K562 (cell line): ENCODE data around the gene MADD. TPM values are rescaled to one million over a fixed set of nuclear protein-coding genes. Genes with fewer than 3 reads are reported as not detected.

Source experiments
- CREM ChIP-seq: IDR thresholded peaks from 2 replicates; pipeline ENCODE4 v1.6.1; 2014; ENCODE audit warnings: antibody characterized with exemption, low read depth
- CTBP1 ChIP-seq: fragments of 450-650 bp; IDR thresholded peaks from 2 replicates; pipeline ENCODE4 v1.6.1; 2016; ENCODE audit warnings: borderline replicate concordance
- E2F8 ChIP-seq: fragments of 450-650 bp; IDR thresholded peaks from 2 replicates; pipeline ENCODE4 v1.7.1; 2018; ENCODE audit warnings: mild to moderate bottlenecking, low read depth; ENCODE audit not compliant: partially characterized antibody
- EGR1 ChIP-seq: fragments of 450-650 bp; conservative IDR thresholded peaks from 2 replicates; pipeline ENCODE4 v1.6.1; 2017; ENCODE audit warnings: mild to moderate bottlenecking
- KAT7 ChIP-seq: sonication (generic); formaldehyde crosslinking; IDR thresholded peaks from 2 replicates; pipeline ENCODE4 v1.8.0; 2022; ENCODE audit warnings: missing genetic modification reagents, mild to moderate bottlenecking, borderline replicate concordance
- MEF2D ChIP-seq: conservative IDR thresholded peaks from 2 replicates; pipeline ENCODE4 v1.6.1; 2016; ENCODE audit warnings: low read depth, missing genetic modification characterization, missing compliant biosample characterization
- MYNN ChIP-seq, 2 experiments: sonication (generic); formaldehyde crosslinking in 1 of 2; IDR thresholded peaks; 2 replicates each; pipeline versions ENCODE4 v1.5.0 to v1.6.1; 2016 to 2020; ENCODE audit warnings: antibody characterized with exemption in 1 of 2, missing genetic modification reagents in 1 of 2
- NFE2 ChIP-seq: IDR thresholded peaks from 2 replicates; pipeline ENCODE4 v1.6.1; 2014; ENCODE audit warnings: antibody characterized with exemption, low read depth
- POLR2A ChIP-seq: fragments of 450-650 bp; conservative IDR thresholded peaks from 2 replicates; pipeline ENCODE4 v1.6.1; 2016
- TEAD4 ChIP-seq, 2 experiments: sonication (generic) in 1 of 2; formaldehyde crosslinking in 1 of 2; IDR thresholded peaks; 2 replicates each; pipeline versions ENCODE4 v1.6.1 to v1.8.0; 2012 to 2022; ENCODE audit warnings: borderline replicate concordance in 1 of 2, inconsistent platforms in 1 of 2, low read length in 1 of 2, mild to moderate bottlenecking in 1 of 2, missing genetic modification reagents in 1 of 2
- ZBED1 ChIP-seq: IDR thresholded peaks from 2 replicates; pipeline ENCODE4 v1.6.1; 2014
- ZBTB7A ChIP-seq: IDR thresholded peaks from 2 replicates; pipeline ENCODE4 v1.6.1; 2011; ENCODE audit warnings: low read depth, mild to moderate bottlenecking, low read length, moderate library complexity, borderline replicate concordance; ENCODE audit not compliant: control insufficient read depth
- polyA plus RNA-seq, 8 experiments: library from polyadenylated mRNA; depleted of rRNA in 4 of 8; stranded (reverse) in 5 of 8; unstranded in 3 of 8; fragments of >200 nt; fragmentation: Nextera tagmentation in 2 of 8; fragmentation: Illumina TruSeq in 1 of 8; extraction: Ambion mirVana in 2 of 8; extraction: Trizol in 1 of 8; gene quantifications; 2 replicates each; pipeline versions ENCODE4 v1.2.1 to v1.2.3, GENCODE V29; 2011 to 2014; ENCODE audit warnings: inconsistent platforms in 1 of 8, missing spikeins in 1 of 8
- total RNA-seq, 7 experiments: library from RNA; depleted of rRNA in 6 of 7; stranded (reverse); fragments of >200 nt in 6 of 7; fragmentation: Illumina TruSeq in 2 of 7; extraction: Trizol in 2 of 7; gene quantifications; 2 replicates each; pipeline versions ENCODE4 v1.2.1 to v1.2.3, GENCODE V29; 2011 to 2021; ENCODE audit warnings: low replicate concordance in 1 of 7
- TF ChIP-seq, protein P1 (sequence below): sonication (generic); formaldehyde crosslinking; IDR thresholded peaks from 2 replicates; pipeline ENCODE4 v1.8.0; 2022; ENCODE audit warnings: mild to moderate bottlenecking, missing genetic modification reagents
- TF ChIP-seq, protein P2 (sequence below): sonication (generic); formaldehyde crosslinking; IDR thresholded peaks from 2 replicates; pipeline ENCODE4 v1.8.0; 2023; ENCODE audit warnings: missing genetic modification reagents, mild to moderate bottlenecking, borderline replicate concordance

MADD gene
- total and polyA plus RNA-seq, 9 of the 15 experiments (the other 6 are each of a cell fraction or from before 2014, with no cell fraction given), result 0.68 to 57.6 (median 33.6) TPM

DNA sequence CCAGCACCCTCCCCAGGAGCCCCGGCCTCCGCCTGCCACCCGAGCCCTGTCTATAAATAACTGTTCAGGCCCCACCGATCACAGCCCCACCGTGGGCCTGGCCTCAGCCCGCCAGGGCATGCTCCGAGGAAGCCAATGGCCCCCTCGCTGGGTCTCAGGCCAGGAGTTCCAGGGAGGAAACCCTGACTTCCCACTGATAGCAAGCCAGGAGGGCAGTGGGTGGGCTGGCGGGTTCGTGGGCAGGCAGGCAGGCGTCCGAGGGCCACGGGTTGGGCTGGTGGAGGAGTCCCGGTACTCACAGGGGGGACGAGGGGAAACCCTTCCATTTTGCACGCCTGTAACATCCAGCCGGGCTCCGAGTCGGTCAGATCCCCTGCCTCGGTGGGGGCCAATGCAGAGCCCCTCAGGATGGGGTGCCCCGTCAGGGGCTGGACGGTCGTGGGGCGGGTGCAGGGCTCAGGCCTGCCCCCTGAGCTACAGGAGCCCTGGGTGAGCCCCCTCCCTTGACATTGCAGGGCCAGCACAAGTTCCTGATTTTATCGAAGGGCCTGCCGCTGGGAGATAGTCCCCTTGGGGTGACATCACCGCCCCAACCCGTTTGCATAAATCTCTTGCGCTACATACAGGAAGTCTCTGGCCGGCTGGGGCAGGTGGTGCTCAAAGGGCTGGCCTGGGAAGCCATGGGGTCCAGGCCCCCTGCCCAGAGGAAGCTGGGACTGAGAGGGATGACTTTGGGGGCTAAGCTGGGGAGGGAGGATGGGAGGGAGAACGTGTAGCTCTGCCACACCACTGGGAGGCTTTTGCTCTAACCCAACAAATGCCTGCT, 108.3 kb downstream of the MADD start, which contains the start of gene SPI1 (continued):
- peak; percentile 94 for TF ChIP-seq KAT7 (CRISPR knock-in tag)
- TF ChIP-seq POLR2A, result peak; percentile 74
- TF ChIP-seq NFE2, result peak; percentile 18; the same call in 1 of the 2 replicates
- TF ChIP-seq TEAD4 (IDR thresholded peaks at IDR 0.05; ENCODE audit: low read length), result peak; percentile 90
- 0 out of 2 replicates have a peak, but pooled peaks have one; percentile 41 for TF ChIP-seq TEAD4 (CRISPR knock-in tag; IDR thresholded peaks at IDR 0.05; ENCODE audit: borderline replicate concordance)
- TF ChIP-seq CTBP1, result peak; percentile 75
- TF ChIP-seq E2F8, result peak; percentile 26
- TF ChIP-seq, protein P1, sequence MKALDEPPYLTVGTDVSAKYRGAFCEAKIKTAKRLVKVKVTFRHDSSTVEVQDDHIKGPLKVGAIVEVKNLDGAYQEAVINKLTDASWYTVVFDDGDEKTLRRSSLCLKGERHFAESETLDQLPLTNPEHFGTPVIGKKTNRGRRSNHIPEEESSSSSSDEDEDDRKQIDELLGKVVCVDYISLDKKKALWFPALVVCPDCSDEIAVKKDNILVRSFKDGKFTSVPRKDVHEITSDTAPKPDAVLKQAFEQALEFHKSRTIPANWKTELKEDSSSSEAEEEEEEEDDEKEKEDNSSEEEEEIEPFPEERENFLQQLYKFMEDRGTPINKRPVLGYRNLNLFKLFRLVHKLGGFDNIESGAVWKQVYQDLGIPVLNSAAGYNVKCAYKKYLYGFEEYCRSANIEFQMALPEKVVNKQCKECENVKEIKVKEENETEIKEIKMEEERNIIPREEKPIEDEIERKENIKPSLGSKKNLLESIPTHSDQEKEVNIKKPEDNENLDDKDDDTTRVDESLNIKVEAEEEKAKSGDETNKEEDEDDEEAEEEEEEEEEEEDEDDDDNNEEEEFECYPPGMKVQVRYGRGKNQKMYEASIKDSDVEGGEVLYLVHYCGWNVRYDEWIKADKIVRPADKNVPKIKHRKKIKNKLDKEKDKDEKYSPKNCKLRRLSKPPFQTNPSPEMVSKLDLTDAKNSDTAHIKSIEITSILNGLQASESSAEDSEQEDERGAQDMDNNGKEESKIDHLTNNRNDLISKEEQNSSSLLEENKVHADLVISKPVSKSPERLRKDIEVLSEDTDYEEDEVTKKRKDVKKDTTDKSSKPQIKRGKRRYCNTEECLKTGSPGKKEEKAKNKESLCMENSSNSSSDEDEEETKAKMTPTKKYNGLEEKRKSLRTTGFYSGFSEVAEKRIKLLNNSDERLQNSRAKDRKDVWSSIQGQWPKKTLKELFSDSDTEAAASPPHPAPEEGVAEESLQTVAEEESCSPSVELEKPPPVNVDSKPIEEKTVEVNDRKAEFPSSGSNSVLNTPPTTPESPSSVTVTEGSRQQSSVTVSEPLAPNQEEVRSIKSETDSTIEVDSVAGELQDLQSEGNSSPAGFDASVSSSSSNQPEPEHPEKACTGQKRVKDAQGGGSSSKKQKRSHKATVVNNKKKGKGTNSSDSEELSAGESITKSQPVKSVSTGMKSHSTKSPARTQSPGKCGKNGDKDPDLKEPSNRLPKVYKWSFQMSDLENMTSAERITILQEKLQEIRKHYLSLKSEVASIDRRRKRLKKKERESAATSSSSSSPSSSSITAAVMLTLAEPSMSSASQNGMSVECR (CRISPR knock-in tag), result no peak; the same call in 1 of the 2 replicates
- TF ChIP-seq CREM, result peak; percentile 90
- TF ChIP-seq, protein P2, sequence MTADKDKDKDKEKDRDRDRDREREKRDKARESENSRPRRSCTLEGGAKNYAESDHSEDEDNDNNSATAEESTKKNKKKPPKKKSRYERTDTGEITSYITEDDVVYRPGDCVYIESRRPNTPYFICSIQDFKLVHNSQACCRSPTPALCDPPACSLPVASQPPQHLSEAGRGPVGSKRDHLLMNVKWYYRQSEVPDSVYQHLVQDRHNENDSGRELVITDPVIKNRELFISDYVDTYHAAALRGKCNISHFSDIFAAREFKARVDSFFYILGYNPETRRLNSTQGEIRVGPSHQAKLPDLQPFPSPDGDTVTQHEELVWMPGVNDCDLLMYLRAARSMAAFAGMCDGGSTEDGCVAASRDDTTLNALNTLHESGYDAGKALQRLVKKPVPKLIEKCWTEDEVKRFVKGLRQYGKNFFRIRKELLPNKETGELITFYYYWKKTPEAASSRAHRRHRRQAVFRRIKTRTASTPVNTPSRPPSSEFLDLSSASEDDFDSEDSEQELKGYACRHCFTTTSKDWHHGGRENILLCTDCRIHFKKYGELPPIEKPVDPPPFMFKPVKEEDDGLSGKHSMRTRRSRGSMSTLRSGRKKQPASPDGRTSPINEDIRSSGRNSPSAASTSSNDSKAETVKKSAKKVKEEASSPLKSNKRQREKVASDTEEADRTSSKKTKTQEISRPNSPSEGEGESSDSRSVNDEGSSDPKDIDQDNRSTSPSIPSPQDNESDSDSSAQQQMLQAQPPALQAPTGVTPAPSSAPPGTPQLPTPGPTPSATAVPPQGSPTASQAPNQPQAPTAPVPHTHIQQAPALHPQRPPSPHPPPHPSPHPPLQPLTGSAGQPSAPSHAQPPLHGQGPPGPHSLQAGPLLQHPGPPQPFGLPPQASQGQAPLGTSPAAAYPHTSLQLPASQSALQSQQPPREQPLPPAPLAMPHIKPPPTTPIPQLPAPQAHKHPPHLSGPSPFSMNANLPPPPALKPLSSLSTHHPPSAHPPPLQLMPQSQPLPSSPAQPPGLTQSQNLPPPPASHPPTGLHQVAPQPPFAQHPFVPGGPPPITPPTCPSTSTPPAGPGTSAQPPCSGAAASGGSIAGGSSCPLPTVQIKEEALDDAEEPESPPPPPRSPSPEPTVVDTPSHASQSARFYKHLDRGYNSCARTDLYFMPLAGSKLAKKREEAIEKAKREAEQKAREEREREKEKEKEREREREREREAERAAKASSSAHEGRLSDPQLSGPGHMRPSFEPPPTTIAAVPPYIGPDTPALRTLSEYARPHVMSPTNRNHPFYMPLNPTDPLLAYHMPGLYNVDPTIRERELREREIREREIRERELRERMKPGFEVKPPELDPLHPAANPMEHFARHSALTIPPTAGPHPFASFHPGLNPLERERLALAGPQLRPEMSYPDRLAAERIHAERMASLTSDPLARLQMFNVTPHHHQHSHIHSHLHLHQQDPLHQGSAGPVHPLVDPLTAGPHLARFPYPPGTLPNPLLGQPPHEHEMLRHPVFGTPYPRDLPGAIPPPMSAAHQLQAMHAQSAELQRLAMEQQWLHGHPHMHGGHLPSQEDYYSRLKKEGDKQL (CRISPR knock-in tag), result peak; percentile 85; the same call in 1 of the 2 replicates
- TF ChIP-seq MEF2D (tag), result peak; percentile 17
- TF ChIP-seq EGR1, result 0 out of 2 replicates have a peak, but pooled peaks have one; percentile 23
- no peak; the same call in 1 of the 2 replicates for TF ChIP-seq ZBED1
- peak; percentile 33; the same call in 1 of the 2 replicates for TF ChIP-seq MYNN (IDR thresholded peaks at IDR 0.05)
- no peak for TF ChIP-seq MYNN (CRISPR knock-in tag; IDR thresholded peaks at IDR 0.05)
- peak; percentile 97 for TF ChIP-seq ZBTB7A
